Superior temporal gyrus (tissue), 1 donor: ENCODE results near the gene ANKK1.

ENCODE experiments used
- DNase-seq: peaks from one replicate; pipeline ENCODE4 v3.0.0-alpha.2; 2016; ENCODE audit errors: extremely low spot score

Gene ANKK1

GRCh38 chr11:113387605-113388211, at the start of gene ANKK1:
Gene ANKK1 (plus strand): TSS chr11:113387779. CDS start chr11:113387885, 106 bp downstream.
- no peak for DNase-seq

- no peak for DNase-seq
Observed at GRCh38 chr11:113338730-113339129, 48.8 kb upstream of the ANKK1 start.

- no peak for DNase-seq
Observed at GRCh38 chr11:113339929-113340589, 47.5 kb upstream of the ANKK1 start.

- no peak for DNase-seq
Observed at GRCh38 chr11:113341388-113342165, 46.0 kb upstream of the ANKK1 start.

GRCh38 chr11:113345978-113346377, 41.6 kb upstream of the ANKK1 start:
- no peak for DNase-seq

- DNase-seq = no peak
Observed at GRCh38 chr11:113349528-113349927, 38.1 kb upstream of the ANKK1 start.

- DNase-seq = no peak
Observed at GRCh38 chr11:113350336-113351067, 37.1 kb upstream of the ANKK1 start.

GRCh38 chr11:113351068-113351450, 36.5 kb upstream of the ANKK1 start:
- DNase-seq = no peak

GRCh38 chr11:113351480-113351879, 36.1 kb upstream of the ANKK1 start:
- DNase-seq = no peak

GRCh38 chr11:113356203-113356602, 31.4 kb upstream of the ANKK1 start:
- DNase-seq = no peak

- DNase-seq = no peak
Observed at GRCh38 chr11:113363406-113363805, 24.2 kb upstream of the ANKK1 start.

GRCh38 chr11:113363996-113364641, 23.5 kb upstream of the ANKK1 start:
- no peak for DNase-seq

GRCh38 chr11:113365895-113366294, 21.7 kb upstream of the ANKK1 start:
- DNase-seq = no peak

GRCh38 chr11:113369411-113369810, 18.2 kb upstream of the ANKK1 start:
- no peak for DNase-seq

GRCh38 chr11:113370634-113371033, 16.9 kb upstream of the ANKK1 start:
- DNase-seq = peak; percentile 45

- no peak for DNase-seq
Observed at GRCh38 chr11:113372309-113372708, 15.3 kb upstream of the ANKK1 start.

GRCh38 chr11:113373306-113373705, 14.3 kb upstream of the ANKK1 start:
- no peak for DNase-seq

- DNase-seq = no peak
Observed at GRCh38 chr11:113373981-113374560, 13.5 kb upstream of the ANKK1 start.

GRCh38 chr11:113375402-113375801, 12.2 kb upstream of the ANKK1 start:
- DNase-seq = no peak

GRCh38 chr11:113376156-113376555, 11.4 kb upstream of the ANKK1 start:
- DNase-seq = peak; percentile 43

GRCh38 chr11:113377681-113378412, 9.7 kb upstream of the ANKK1 start:
- DNase-seq = peak; percentile 46
